GM12878 (cell line): Measurements from ENCODE around the gene NUB1. TPM values are rescaled to one million over a fixed set of nuclear protein-coding genes. Genes with fewer than 3 reads are reported as not detected.

Experiments used
- ATAC-seq: fragments of 200-7000 bp; cut with Tn5 transposase; 3 replicates; pipeline ENCODE4 v1.9.1; 2020; ENCODE audit warnings: mild to moderate bottlenecking, moderate library complexity
- BruUV-seq: library from RNA; stranded (reverse); fragments of 400-500 nt; replicated peaks from 2 replicates; lab custom pipeline; 2021; lab: Mats Ljungman, UMichigan
- CTCF ChIA-PET: fragments of 300-600 bp; sonication (Branson Sonifier 250); formaldehyde crosslinking; extraction: SDS; loops from one replicate; lab custom pipeline; 2021; ENCODE audit warnings: inconsistent platforms; lab: Yijun Ruan, JAX
- POLR2A ChIA-PET: fragments of 350-600 bp; formaldehyde crosslinking; extraction: SDS; loops from one replicate; lab custom pipeline; 2021; ENCODE audit warnings: inconsistent platforms; lab: Charles Lee
- RAD21 ChIA-PET: fragments of 300-600 bp; sonication (Branson Sonifier 250); formaldehyde crosslinking; loops from one replicate; lab custom pipeline; 2023; ENCODE audit warnings: antibody characterized with exemption; ENCODE audit not compliant: unreplicated experiment; lab: Charles Lee
- SMC1A ChIA-PET: fragments of 300-600 bp; sonication (Branson Sonifier 250); formaldehyde crosslinking; loops from one replicate; lab custom pipeline; 2023; ENCODE audit not compliant: unreplicated experiment, uncharacterized antibody; lab: Charles Lee
- DNase-seq: peaks from one replicate; pipeline ENCODE4 v3.0.0-alpha.2; 2011; ENCODE audit warnings: low read depth, low spot score
- FAIRE-seq: peaks from 3 replicates; lab custom pipeline; 2011; peaks lifted over from hg19 to GRCh38; lab: Jason Lieb, UNC
- H2AFZ ChIP-seq: 2 replicates; pipeline ENCODE4 v1.6.0; 2011; ENCODE audit warnings: low read depth, low read length, control low read depth; ENCODE audit not compliant: control insufficient read depth
- H3K27ac ChIP-seq: 2 replicates; pipeline ENCODE4 v1.5.1; 2011; ENCODE audit warnings: control low read depth; ENCODE audit not compliant: control insufficient read depth, insufficient read depth
- H3K27me3 ChIP-seq, 2 experiments: replicated peaks in 1 of 2; 2 replicates each; pipeline versions ENCODE4 v1.6.0 to v1.6.1; 2011; ENCODE audit warnings: low read length in 1 of 2; ENCODE audit not compliant: control insufficient read depth in 2 of 2, insufficient read depth in 2 of 2
- H3K36me3 ChIP-seq, 2 experiments: 2 replicates each; pipeline ENCODE4 v1.5.1; 2011; ENCODE audit warnings: low read length in 1 of 2; ENCODE audit not compliant: control insufficient read depth in 2 of 2, insufficient read depth in 2 of 2
- H3K4me1 ChIP-seq: 2 replicates; pipeline ENCODE4 v1.6.1; 2011; ENCODE audit warnings: mild to moderate bottlenecking, low read length, moderate library complexity, mixed read lengths; ENCODE audit not compliant: control insufficient read depth, insufficient read depth
- H3K4me2 ChIP-seq: 2 replicates; pipeline ENCODE4 v1.6.0; 2011; ENCODE audit warnings: control low read depth; ENCODE audit not compliant: control insufficient read depth, insufficient read depth
- H3K4me3 ChIP-seq: fragments of 200-600 bp; sonication (generic); 2 replicates; pipeline ENCODE4 v1.5.1; 2016
- H3K79me2 ChIP-seq: 2 replicates; pipeline ENCODE4 v1.6.0; 2011; ENCODE audit warnings: low read length; ENCODE audit not compliant: control insufficient read depth, insufficient read depth
- H3K9ac ChIP-seq: 2 replicates; pipeline ENCODE4 v1.8.0; 2011; ENCODE audit warnings: low read length, control low read depth, mixed read lengths; ENCODE audit not compliant: control insufficient read depth, insufficient read depth
- H3K9me3 ChIP-seq: replicated peaks from 3 replicates; pipeline ENCODE4 v1.5.1; 2011; ENCODE audit warnings: mild to moderate bottlenecking, low read length; ENCODE audit not compliant: control insufficient read depth, insufficient read depth
- H4K20me1 ChIP-seq: 2 replicates; pipeline ENCODE4 v1.6.0; 2011; ENCODE audit not compliant: control insufficient read depth, insufficient read depth
- CHD4 ChIP-seq: fragments of 200-600 bp; sonication (generic); IDR thresholded peaks from 2 replicates; pipeline ENCODE4 v1.6.1; 2016; ENCODE audit warnings: mild to moderate bottlenecking
- CREM ChIP-seq: IDR thresholded peaks from 2 replicates; pipeline ENCODE4 v1.6.1; 2014; ENCODE audit warnings: antibody characterized with exemption, low read depth
- EGR1 ChIP-seq, 2 experiments: IDR thresholded peaks; 1 replicate in 1 of 2; 2 replicates in 1 of 2; pipeline ENCODE4 v1.6.1; 2011 to 2012; ENCODE audit warnings: low read depth in 2 of 2, low read length in 2 of 2, borderline replicate concordance in 1 of 2, mild to moderate bottlenecking in 1 of 2, moderate library complexity in 1 of 2
- FOXK2 ChIP-seq: fragments of 450-650 bp; IDR thresholded peaks from 2 replicates; pipeline ENCODE4 v1.6.1; 2017; ENCODE audit warnings: mild to moderate bottlenecking, moderate library complexity
- HCFC1 ChIP-seq: fragments of 150-350 bp; IDR thresholded peaks from 2 replicates; pipeline ENCODE4 v1.6.1; 2014; ENCODE audit warnings: low read length
- KAT2A ChIP-seq: conservative IDR thresholded peaks from 2 replicates; pipeline ENCODE4 v1.6.1; 2011; ENCODE audit warnings: low read depth, low read length; ENCODE audit not compliant: control insufficient read depth
- KLF5 ChIP-seq: fragments of 450-650 bp; IDR thresholded peaks from 2 replicates; pipeline ENCODE4 v1.6.1; 2014; ENCODE audit warnings: mild to moderate bottlenecking; ENCODE audit not compliant: partially characterized antibody
- POLR2A ChIP-seq: IDR thresholded peaks from 2 replicates; pipeline ENCODE4 v1.6.1; 2011; ENCODE audit warnings: low read depth, mild to moderate bottlenecking, low read length
- SREBF1 ChIP-seq: IDR thresholded peaks from 2 replicates; pipeline ENCODE4 v1.6.1; 2012; ENCODE audit warnings: mild to moderate bottlenecking, low read length
- SRF ChIP-seq, 2 experiments: IDR thresholded peaks; 2 replicates each; pipeline ENCODE4 v1.6.1; 2011; ENCODE audit warnings: low read depth in 2 of 2, low read length in 2 of 2, mild to moderate bottlenecking in 1 of 2, moderate library complexity in 1 of 2
- STAT1 ChIP-seq: fragments of 450-650 bp; conservative IDR thresholded peaks from 2 replicates; pipeline ENCODE4 v1.6.1; 2014; ENCODE audit warnings: antibody characterized with exemption, mild to moderate bottlenecking
- WGBS: methylation state at CpG from one replicate; pipeline ENCODE4 v1.1.6; 2016; ENCODE audit warnings: low lambda C conversion rate; ENCODE audit not compliant: insufficient replicate concordance, insufficient coverage; ENCODE audit errors: missing lambda C conversion rate; 5-methylcytosine and 5-hydroxymethylcytosine counted together
- in situ Hi-C: fragments of 300-500 bp; cut with MboI; formaldehyde crosslinking; loops from 9 replicates; pipeline ENCODE4 v1.14.3; 2018; ENCODE audit warnings: mixed read lengths
- intact Hi-C: fragments of 100-400 bp; cut with micrococcal nuclease; formaldehyde crosslinking; loops from one replicate; pipeline ENCODE4 v1.14.2; 2022; ENCODE audit not compliant: unreplicated experiment
- polyA plus RNA-seq, 11 experiments: library from polyadenylated mRNA; depleted of rRNA in 4 of 11; unstranded in 6 of 11; stranded (reverse) in 5 of 11; fragments of >200 nt; fragmentation: Nextera tagmentation in 4 of 11; fragmentation: Illumina TruSeq in 1 of 11; extraction: Ambion mirVana in 4 of 11; extraction: Trizol in 1 of 11; gene quantifications; 1 replicate in 1 of 11; 2 replicates in 10 of 11; pipeline versions ENCODE4 v1.2.1 to v1.2.3, GENCODE V29; 2011 to 2016; ENCODE audit warnings: inconsistent platforms in 2 of 11, missing spikeins in 2 of 11, low read depth in 1 of 11
- total RNA-seq, 4 experiments: library from RNA; depleted of rRNA in 3 of 4; stranded (reverse); fragments of >200 nt in 3 of 4; fragmentation: Illumina TruSeq in 1 of 4; extraction: Trizol in 1 of 4; gene quantifications; 2 replicates each; pipeline versions ENCODE4 v1.2.1 to v1.2.3, GENCODE V29; 2013 to 2021

The NUB1 gene
- total and polyA plus RNA-seq, 10 of the 15 experiments (the other 5 are each of a cell fraction or from before 2014, with no cell fraction given): 24.1 to 102 (median 49.0) TPM

GRCh38 chr7:151415375-151416105 lies 73.9 kb downstream of the NUB1 start (continued):
- TF ChIP-seq KLF5 (no peak), CHD4 (no peak), HCFC1 (no peak), EGR1 (IDR thresholded peaks at IDR 0.05; ENCODE audit: borderline replicate concordance in 1 of 2, low read depth in 2 of 2, low read length in 2 of 2) (no peak), KAT2A (no peak), STAT1 (no peak), FOXK2 (no peak), CREM (no peak), POLR2A (no peak), SRF (IDR thresholded peaks at IDR 0.05; ENCODE audit: low read depth in 2 of 2, low read length in 2 of 2) (no peak)

DNA sequence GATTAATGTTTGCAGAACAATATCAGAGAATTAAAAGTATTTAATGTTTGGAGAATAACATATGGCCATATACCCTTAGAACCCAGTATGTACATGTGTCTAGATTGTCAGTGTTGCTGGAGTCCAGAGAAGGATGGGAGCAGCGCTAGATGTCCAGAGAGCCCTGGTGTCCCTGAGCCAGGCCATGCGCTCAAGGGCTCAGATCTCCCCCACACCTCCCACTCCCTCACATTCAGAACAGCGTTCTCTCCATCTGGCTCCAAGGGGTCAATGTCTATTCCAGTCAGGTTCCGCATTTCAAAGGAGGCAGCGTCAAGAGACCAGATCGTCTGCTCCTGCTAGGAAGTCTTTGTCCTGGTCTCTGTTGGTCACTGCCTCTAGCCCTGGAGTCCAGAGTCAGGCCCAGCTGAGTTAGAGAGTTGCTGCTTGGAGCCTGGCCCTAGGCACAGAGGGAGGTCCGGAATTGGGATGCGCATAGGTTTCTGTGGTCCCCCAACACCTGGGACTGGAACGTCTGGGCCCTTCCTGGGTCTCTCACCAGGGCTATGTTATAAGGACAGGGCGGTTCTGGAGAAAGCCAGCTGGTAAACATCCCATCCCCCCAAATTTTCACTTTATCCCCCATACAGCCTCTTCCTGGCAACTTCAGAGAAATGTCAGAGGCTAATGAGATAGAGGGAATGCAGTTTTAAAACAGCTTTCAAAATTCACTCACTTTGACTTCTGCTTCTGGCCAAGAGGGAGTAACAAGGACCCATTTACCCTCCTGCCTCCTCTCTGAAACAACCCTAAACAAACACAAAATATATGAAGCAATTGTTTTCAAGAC lies 74.7 kb downstream of the NUB1 start:
- H3K4me1 ChIP-seq: no peaks in the 10 kb centered on the region
- H3K4me3 ChIP-seq: no peak overlapping the region
- BruUV-seq: no TSS peak
- no peak for ATAC-seq
- RAD21 ChIA-PET: no interaction called here
- no peak for FAIRE-seq
- peaks cover 6% of the 10 kb centered on the region; the same call in 2 of the 3 replicates for H3K9me3 ChIP-seq
- H3K79me2 ChIP-seq: no peaks in the 10 kb centered on the region
- SMC1A ChIA-PET: no interaction called here
- no peak overlapping the region for H3K4me2 ChIP-seq
- CTCF ChIA-PET: interaction anchor here (1.1 to 1.3 kb wide), 2 partner anchors 28 to 32 kb away, joined by 3 to 4 read pairs; no protein-coding TSS in a partner anchor
- no peaks in the 10 kb centered on the region for H3K36me3 ChIP-seq
- no peak overlapping the region for H3K27ac ChIP-seq
- WGBS: 67% methylated on average over 10 of the region's 10 CpGs
- no peaks in the 10 kb centered on the region for H4K20me1 ChIP-seq
- POLR2A ChIA-PET: no interaction called here
- no peak for DNase-seq
- no peak overlapping the region for H3K9ac ChIP-seq
- no peak overlapping the region for H2AFZ ChIP-seq
- peaks cover 0 to 4% of the 10 kb centered on the region in 2 experiments; a peak in 3 of 4 replicates for H3K27me3 ChIP-seq
- intact Hi-C loops: no loop called here
- no peak for TF ChIP-seq SREBF1
- TF ChIP-seq, all 136 proteins: peak for 0
- in situ Hi-C loops: no loop called here
